Subcutaneous adipose tissue (tissue), 4 donors: Measurements from ENCODE around the gene AGPAT3. TPM values are rescaled to one million over a fixed set of nuclear protein-coding genes. Genes with fewer than 3 reads are reported as not detected.

Experiments used
- CTCF ChIP-seq: fragments of 450-650 bp; IDR thresholded peaks from one replicate; pipeline ENCODE4 v1.5.1; 2016; ENCODE audit warnings: low read depth, mild to moderate bottlenecking, control low read depth, antibody characterized with exemption, moderate library complexity
- total RNA-seq, 4 donors: library from RNA; depleted of rRNA; stranded (reverse); fragments of >200 nt; gene quantifications; one replicate each; pipeline ENCODE4 v1.1.0, GENCODE V29; 2016

The AGPAT3 gene
- total RNA-seq, 4 donors from 2014 or later = 29.7 to 66.5 (median 33.8) TPM

DNA sequence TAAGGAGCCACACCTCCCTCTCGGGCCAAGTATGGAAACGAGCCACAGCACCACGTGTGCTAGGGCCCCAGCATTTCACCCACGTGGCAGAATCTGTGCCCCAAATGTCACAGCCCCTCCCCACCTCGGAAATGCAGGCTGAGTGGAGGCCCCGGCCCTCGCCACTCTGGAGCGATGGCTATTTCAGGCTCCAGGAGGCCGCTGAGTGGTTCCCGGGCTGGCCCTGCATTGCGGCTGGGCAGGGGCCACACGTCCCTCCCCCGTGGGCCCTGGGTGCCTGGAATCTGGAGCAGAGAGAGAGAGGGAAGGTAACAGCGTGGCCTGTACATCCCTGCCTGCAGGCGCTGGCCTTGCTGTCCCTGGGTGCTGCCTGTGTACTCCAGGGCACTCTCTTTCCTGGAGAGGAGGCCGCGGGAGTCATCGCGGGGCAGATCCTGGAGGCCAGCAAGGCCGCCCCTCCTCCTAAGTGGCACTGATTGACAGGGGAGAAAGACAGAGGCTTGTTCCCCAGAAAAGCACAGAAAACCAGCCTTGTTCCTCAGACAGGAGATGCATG is 79.1 kb downstream of the AGPAT3 start:
- no peak for TF ChIP-seq CTCF

- TF ChIP-seq CTCF = no peak
Measured at GRCh38 chr21:43944757-43945156, 79.7 kb downstream of the AGPAT3 start.

DNA sequence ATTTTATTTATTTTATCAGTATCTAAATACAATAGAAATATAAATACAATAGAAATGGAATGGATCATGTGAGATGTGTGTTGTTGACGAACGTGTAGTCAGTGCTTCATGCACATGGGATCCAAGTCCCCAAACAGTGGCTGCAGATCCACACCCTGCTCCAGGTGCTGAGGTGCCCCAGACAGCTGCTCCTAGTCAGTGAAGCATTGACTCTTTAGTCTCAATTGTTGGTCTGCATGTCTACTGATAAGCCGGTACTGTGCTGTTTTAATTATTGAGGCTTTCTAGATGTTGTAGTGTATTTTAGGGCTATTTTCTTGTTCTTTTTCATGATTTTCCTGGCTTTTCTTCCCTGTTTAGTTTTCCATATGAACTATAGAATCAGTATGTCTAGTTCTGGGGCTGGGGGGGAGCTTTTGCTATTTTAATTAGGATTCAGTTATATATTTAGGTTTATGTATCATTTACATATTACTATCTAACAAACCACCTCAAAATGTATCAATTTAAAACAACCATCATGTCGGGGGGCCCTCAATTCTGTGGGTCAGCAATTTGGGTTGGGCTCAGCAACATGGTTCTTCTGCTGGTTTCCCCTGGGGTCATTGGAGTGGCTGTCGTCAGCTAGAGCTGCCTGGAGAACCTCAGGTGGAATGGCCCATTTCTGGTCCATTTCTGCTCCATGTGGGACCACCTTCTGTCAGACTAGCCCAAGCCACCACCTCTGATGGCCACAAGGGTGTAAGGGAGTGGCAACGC is 83.9 kb downstream of the AGPAT3 start:
- TF ChIP-seq CTCF = no peak

DNA sequence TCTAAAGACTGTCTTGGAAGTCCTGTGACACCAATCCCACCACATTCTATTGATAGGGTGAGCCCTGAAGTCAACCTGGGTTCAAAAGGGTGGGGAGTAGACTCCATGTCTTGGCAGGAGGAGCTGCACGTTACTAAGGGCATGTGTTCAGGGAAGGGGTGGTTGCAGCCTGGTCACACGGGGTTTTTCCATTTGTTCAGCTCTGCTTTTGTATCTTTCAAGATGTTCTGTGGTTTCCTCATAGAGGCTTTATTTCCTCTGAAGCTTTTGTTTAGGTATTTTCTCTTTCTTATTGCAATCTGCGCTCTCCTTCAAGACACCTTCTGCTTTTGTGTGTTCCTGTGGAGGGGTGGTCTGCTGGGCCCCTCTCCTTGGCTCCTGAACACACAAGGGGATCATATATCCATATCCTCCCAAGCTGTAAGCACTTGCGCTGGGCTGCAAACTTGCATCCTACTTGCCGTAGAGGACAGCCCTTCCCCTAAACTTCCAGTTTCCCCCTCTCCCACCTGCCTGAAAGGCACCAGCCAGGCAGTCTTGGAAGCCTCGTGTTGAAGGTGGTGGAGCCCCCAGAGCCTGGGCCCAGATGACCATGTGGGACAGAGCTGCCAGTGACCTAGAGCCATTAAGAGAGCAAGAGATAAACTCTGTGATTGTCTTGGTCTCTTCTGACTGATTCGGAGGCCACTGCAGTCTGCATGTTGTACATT is 84.6 kb downstream of the AGPAT3 start:
- no peak for TF ChIP-seq CTCF

DNA sequence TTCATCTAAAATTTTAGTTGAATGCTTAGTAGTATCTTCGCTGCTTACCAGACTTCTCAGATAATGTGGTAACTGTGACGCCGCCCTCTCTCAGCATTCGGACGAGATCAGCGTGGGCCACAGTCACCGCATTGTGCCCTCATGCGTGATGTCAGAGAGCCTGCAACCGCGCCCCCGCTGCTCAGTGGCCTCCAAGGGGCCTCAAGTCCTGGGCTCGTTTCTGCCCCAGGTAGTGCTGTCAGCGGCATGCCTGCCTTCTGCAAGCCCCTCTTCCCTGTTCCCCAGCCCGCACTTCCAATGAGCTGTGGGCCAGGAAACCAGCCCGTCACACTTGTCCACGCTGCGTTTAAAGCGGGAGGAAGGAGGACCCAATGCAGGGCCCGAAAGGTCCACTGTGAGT is 85.5 kb downstream of the AGPAT3 start:
- TF ChIP-seq CTCF = no peak

DNA sequence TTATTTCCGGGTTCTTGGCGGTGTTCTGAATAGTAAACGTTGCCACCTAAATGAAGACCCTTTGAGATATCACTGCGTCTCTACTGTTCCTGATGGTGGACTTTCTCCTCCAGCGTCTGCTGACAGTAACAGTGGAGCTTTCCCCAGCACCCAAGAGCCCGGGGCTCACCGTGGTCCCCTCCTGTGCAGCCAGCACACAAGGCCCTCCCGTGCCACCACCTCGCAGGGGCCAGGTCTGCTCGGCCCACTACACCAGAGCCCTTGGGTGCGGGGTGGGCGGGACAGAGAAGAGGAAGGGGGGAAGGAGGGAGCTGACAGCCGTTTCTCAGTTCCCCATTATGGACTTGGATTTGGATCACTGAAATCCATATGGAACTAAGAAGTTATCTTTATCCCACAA is 85.9 kb downstream of the AGPAT3 start:
- no peak for TF ChIP-seq CTCF
